ENCODE results near the gene RALGDS.

RALGDS gene

GRCh38 chr9:133059623-133060022 lies 61.4 kb downstream of the RALGDS start:
- H3K9ac ChIP-seq (ENCODE audit: low read length) = no peak overlapping the region
- H3K36me3 ChIP-seq (ENCODE audit: control insufficient read depth, insufficient read depth, low read length) = peaks cover 39% of the 10 kb centered on the region
- H3K4me1 ChIP-seq (ENCODE audit: control insufficient read depth, insufficient read depth, low read length) = peaks cover 30% of the 10 kb centered on the region
- H3K9me3 ChIP-seq (ENCODE audit: control insufficient read depth, insufficient read depth, low read depth, low read length) = no peaks in the 10 kb centered on the region
- H3K27me3 ChIP-seq (ENCODE audit: control insufficient read depth, insufficient read depth, low read length) = no peaks in the 10 kb centered on the region; the same call in 1 of the 2 replicates
- no peak overlapping the region for H3K4me3 ChIP-seq (ENCODE audit: low read depth, low read length)
- no peak overlapping the region for H3K27ac ChIP-seq (ENCODE audit: low read depth, low read length)

DNA sequence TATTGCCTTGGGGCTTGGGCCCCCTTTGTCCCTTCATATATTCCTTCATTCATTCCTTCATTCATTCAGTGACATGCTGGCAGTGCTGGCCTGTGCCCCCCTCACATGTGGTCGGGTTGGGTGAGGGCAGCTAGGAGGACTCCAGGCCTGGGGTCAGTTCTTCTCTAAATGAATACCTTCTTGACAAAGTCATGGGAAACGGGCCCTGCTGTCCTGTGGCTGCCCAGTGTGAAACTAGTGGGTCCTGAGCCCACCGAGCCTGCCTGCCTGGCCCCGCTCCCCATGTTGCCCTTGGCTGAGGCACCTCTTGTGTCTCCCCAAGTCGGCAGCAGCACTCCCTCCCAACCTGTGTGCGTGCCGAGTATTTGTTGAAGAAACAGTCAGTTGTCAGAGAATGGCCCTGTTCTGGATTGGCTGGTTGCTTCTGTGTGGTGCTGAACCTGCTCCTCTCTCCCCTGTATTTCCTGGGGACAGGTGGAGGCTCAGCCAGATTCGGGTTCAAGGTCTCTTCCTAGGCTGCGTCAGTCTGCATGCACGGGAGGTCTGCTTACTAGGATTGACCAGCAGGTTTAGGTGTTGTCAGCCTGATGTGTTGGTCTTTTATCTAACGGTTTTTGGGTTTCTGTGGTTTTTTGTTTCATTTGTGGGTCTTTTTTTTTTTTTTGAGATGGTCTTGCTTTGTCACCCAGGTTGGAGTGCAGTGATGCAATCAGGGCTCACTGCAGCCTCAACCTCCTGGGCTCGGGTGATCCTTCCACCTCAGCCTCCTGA lies 62.3 kb downstream of the RALGDS start:
- Histone ChIP-seq H3K36me3 (ENCODE audit: control insufficient read depth, insufficient read depth, low read length) (peaks cover 48% of the 10 kb centered on the region), H3K4me1 (ENCODE audit: control insufficient read depth, insufficient read depth, low read length) (peaks cover 30% of the 10 kb centered on the region), H3K27me3 (ENCODE audit: control insufficient read depth, insufficient read depth, low read length) (no peaks in the 10 kb centered on the region; the same call in 1 of the 2 replicates), H3K27ac (ENCODE audit: low read depth, low read length) (no peak overlapping the region), H3K4me3 (ENCODE audit: low read depth, low read length) (no peak overlapping the region), H3K9me3 (ENCODE audit: control insufficient read depth, insufficient read depth, low read depth, low read length) (no peaks in the 10 kb centered on the region), H3K9ac (ENCODE audit: low read length) (no peak overlapping the region)

GRCh38 chr9:133058071-133058470 lies 63.0 kb downstream of the RALGDS start:
- peaks cover 55% of the 10 kb centered on the region for H3K36me3 ChIP-seq (ENCODE audit: control insufficient read depth, insufficient read depth, low read length)

DNA sequence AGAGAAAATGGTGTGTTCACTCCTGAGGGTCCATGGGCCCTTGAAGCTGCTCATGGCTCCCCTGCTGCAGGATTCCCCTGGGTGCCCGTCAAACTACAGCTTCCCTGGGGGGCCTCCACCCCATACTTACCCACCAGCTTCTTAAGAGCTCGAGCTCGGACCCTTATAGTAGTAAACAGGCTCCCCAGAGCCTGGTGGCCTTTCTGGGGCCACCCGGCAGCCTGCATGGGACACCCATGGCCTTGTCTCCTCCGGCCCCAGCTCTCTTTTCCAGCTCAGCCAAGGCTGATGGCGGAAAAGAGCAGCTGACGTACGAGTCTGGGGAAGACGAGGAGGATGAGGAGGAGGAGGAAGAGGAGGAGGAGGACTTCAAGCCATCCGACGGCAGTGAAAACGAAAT lies 63.5 kb downstream of the RALGDS start:
- peaks cover 58% of the 10 kb centered on the region for H3K36me3 ChIP-seq (ENCODE audit: control insufficient read depth, insufficient read depth, low read length)
- H3K4me1 ChIP-seq (ENCODE audit: control insufficient read depth, insufficient read depth, low read length) = peaks cover 30% of the 10 kb centered on the region
- H3K9me3 ChIP-seq (ENCODE audit: control insufficient read depth, insufficient read depth, low read depth, low read length) = no peaks in the 10 kb centered on the region
- H3K27me3 ChIP-seq (ENCODE audit: control insufficient read depth, insufficient read depth, low read length) = no peaks in the 10 kb centered on the region; the same call in 1 of the 2 replicates
- no peak overlapping the region for H3K27ac ChIP-seq (ENCODE audit: low read depth, low read length)
- H3K4me3 ChIP-seq (ENCODE audit: low read depth, low read length) = no peak overlapping the region
- no peak overlapping the region for H3K9ac ChIP-seq (ENCODE audit: low read length)

More at GRCh38 chr9:133058071-133058470, 63.0 kb downstream of the RALGDS start:
- Histone ChIP-seq H3K9me3 (ENCODE audit: control insufficient read depth, insufficient read depth, low read depth, low read length) (no peaks in the 10 kb centered on the region), H3K4me3 (ENCODE audit: low read depth, low read length) (no peak overlapping the region), H3K9ac (ENCODE audit: low read length) (no peak overlapping the region), H3K27me3 (ENCODE audit: control insufficient read depth, insufficient read depth, low read length) (no peaks in the 10 kb centered on the region; the same call in 1 of the 2 replicates), H3K4me1 (ENCODE audit: control insufficient read depth, insufficient read depth, low read length) (peaks cover 30% of the 10 kb centered on the region), H3K27ac (ENCODE audit: low read depth, low read length) (no peak overlapping the region)

DNA sequence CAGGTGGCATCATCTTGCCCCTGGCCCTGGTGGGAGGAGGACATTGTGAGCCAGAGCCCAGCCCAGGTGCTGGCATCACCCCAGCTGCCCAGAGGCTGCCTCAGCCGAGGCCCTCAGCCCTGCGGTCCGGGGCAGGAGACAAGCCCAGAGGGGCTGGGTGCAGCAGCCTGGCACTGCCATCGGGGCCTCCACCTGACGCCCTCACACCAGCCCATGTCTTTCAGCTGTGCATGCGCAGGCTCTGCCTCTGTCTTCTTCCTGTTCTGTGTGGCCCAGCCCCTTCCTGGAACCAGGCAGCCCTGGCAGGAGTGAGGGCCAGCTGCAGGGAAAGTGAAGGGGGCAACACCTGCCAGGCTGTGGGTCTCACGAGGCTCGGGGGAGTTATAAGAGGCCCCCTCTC lies 64.0 kb downstream of the RALGDS start:
- no peaks in the 10 kb centered on the region; the same call in 1 of the 2 replicates for H3K27me3 ChIP-seq (ENCODE audit: control insufficient read depth, insufficient read depth, low read length)
- no peak overlapping the region for H3K27ac ChIP-seq (ENCODE audit: low read depth, low read length)
- H3K9ac ChIP-seq (ENCODE audit: low read length) = no peak overlapping the region
- peaks cover 63% of the 10 kb centered on the region for H3K36me3 ChIP-seq (ENCODE audit: control insufficient read depth, insufficient read depth, low read length)
- H3K4me1 ChIP-seq (ENCODE audit: control insufficient read depth, insufficient read depth, low read length) = peaks cover 30% of the 10 kb centered on the region
- no peak overlapping the region for H3K4me3 ChIP-seq (ENCODE audit: low read depth, low read length)
- H3K9me3 ChIP-seq (ENCODE audit: control insufficient read depth, insufficient read depth, low read depth, low read length) = no peaks in the 10 kb centered on the region

DNA sequence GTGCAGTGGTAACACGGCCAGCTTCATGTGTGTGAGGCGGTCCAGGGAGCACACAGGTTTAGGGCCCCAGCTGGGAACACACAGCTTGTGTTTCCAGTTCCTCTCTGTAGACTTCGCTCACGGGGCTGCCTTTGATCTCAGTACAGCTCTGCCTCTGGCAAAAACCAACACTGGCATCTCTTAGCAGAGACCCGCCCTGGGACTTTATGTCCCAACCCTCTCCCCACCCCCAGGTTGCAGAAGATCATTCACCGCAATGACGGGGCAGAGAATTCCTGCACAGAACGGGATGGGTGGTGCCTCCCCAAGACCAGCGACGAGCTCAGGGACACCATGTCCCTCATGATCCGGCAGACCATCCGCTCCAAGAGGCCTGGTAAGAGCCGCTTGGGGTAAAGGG lies 64.5 kb downstream of the RALGDS start:
- Histone ChIP-seq H3K36me3 (ENCODE audit: control insufficient read depth, insufficient read depth, low read length) (peaks cover 68% of the 10 kb centered on the region), H3K27me3 (ENCODE audit: control insufficient read depth, insufficient read depth, low read length) (no peaks in the 10 kb centered on the region; the same call in 1 of the 2 replicates), H3K9me3 (ENCODE audit: control insufficient read depth, insufficient read depth, low read depth, low read length) (no peaks in the 10 kb centered on the region), H3K4me1 (ENCODE audit: control insufficient read depth, insufficient read depth, low read length) (peaks cover 27% of the 10 kb centered on the region), H3K4me3 (ENCODE audit: low read depth, low read length) (no peak overlapping the region), H3K27ac (ENCODE audit: low read depth, low read length) (no peak overlapping the region), H3K9ac (ENCODE audit: low read length) (no peak overlapping the region)

DNA sequence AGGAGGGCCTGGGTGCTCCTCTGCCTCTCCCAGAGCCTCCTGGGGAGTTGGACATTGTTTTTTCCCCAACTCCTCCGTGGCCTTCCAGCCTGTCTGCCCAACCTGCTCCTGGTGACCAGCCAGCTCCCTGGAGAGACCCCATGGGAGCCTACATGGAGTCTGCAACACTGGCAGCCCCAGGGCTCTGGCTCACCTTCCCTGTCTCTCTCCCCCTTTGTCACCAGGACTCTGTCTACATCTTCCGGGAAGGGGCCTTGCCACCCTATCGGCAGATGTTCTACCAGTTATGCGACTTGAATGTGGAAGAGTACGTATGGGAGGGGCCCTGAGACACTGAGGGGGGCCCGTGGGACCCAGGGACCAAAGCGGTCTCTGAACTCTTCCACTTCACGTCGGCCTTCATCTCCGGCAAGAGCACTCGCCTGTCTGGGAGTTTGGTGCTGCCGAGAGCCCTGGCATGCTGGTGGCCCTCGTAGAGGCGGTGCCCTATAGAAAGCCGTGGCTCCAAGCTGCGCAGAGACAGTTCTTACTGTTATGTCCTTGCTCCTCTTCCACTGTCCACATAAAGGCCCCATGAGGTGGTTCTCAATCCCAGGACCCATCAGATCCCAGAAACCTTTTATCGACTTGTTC lies 65.1 kb downstream of the RALGDS start:
- Histone ChIP-seq H3K4me1 (ENCODE audit: control insufficient read depth, insufficient read depth, low read length) (peaks cover 21% of the 10 kb centered on the region), H3K9ac (ENCODE audit: low read length) (no peak overlapping the region), H3K27me3 (ENCODE audit: control insufficient read depth, insufficient read depth, low read length) (no peaks in the 10 kb centered on the region; the same call in 1 of the 2 replicates), H3K27ac (ENCODE audit: low read depth, low read length) (no peak overlapping the region), H3K9me3 (ENCODE audit: control insufficient read depth, insufficient read depth, low read depth, low read length) (no peaks in the 10 kb centered on the region), H3K36me3 (ENCODE audit: control insufficient read depth, insufficient read depth, low read length) (peaks cover 74% of the 10 kb centered on the region), H3K4me3 (ENCODE audit: low read depth, low read length) (no peak overlapping the region)

DNA sequence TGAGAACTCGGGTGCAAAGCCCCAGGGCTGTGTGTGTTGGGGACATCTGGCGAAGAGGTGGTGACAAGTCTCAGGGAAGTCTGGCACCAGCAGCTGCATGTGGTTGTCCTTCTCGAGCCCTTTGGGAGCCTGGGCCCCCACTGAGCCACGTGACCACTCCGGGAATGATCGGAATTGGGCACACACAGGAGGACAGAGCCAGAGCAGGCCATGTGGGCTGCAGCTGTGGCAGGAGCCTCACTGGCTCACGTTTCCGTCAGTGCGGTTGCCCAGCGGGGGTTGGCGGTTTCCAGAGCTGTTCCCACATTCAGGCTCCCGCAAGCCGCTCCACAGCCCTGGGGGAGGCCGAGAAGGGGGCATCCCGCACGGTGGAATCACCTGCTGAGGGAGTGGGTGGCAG lies 66.1 kb downstream of the RALGDS start:
- Histone ChIP-seq H3K4me1 (ENCODE audit: control insufficient read depth, insufficient read depth, low read length) (peaks cover 15% of the 10 kb centered on the region), H3K9me3 (ENCODE audit: control insufficient read depth, insufficient read depth, low read depth, low read length) (no peaks in the 10 kb centered on the region), H3K9ac (ENCODE audit: low read length) (no peak overlapping the region), H3K36me3 (ENCODE audit: control insufficient read depth, insufficient read depth, low read length) (peaks cover 83% of the 10 kb centered on the region), H3K4me3 (ENCODE audit: low read depth, low read length) (no peak overlapping the region), H3K27ac (ENCODE audit: low read depth, low read length) (no peak overlapping the region), H3K27me3 (ENCODE audit: control insufficient read depth, insufficient read depth, low read length) (no peaks in the 10 kb centered on the region; the same call in 1 of the 2 replicates)

- H3K27ac ChIP-seq (ENCODE audit: low read depth, low read length) = no peak overlapping the region
- peaks cover 9% of the 10 kb centered on the region for H3K4me1 ChIP-seq (ENCODE audit: control insufficient read depth, insufficient read depth, low read length)
- H3K27me3 ChIP-seq (ENCODE audit: control insufficient read depth, insufficient read depth, low read length) = no peaks in the 10 kb centered on the region; the same call in 1 of the 2 replicates
- peaks cover 90% of the 10 kb centered on the region for H3K36me3 ChIP-seq (ENCODE audit: control insufficient read depth, insufficient read depth, low read length)
- H3K9ac ChIP-seq (ENCODE audit: low read length) = no peak overlapping the region
- no peaks in the 10 kb centered on the region for H3K9me3 ChIP-seq (ENCODE audit: control insufficient read depth, insufficient read depth, low read depth, low read length)
- H3K4me3 ChIP-seq (ENCODE audit: low read depth, low read length) = no peak overlapping the region
Observed at GRCh38 chr9:133054194-133054890, 66.7 kb downstream of the RALGDS start.

DNA sequence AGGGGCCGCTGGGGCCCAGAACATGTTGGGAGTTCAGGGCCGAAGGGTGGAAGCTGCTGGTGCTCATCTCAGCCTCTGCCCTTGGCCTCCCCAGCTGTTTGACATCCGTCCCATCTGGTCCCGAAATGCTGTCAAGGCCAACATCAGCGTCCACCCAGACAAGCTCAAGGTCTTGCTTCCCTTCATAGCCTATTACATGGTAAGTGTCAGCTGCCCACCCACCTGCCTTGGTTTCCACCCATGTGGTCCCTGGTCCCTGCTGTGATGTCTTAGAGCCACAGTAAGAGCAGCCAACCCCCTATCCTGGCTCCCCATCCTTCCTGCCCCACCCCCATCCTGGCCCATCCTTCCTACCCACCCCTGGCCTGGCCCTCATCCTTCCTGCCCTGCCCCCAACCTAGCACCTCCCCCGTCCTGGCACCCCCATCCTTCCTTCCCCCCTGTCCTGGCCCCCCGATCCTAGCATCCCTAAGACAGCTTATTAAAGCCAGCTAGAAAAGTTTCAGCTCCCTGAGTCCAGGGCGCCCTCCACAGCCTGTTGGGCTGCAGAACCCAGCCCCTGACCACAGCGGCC lies 69.0 kb downstream of the RALGDS start:
- no peaks in the 10 kb centered on the region for H3K27me3 ChIP-seq (ENCODE audit: control insufficient read depth, insufficient read depth, low read length)
- H3K9me3 ChIP-seq (ENCODE audit: control insufficient read depth, insufficient read depth, low read depth, low read length) = no peaks in the 10 kb centered on the region
- H3K9ac ChIP-seq (ENCODE audit: low read length) = no peak overlapping the region
- no peak overlapping the region for H3K27ac ChIP-seq (ENCODE audit: low read depth, low read length)
- peaks cover 90% of the 10 kb centered on the region for H3K36me3 ChIP-seq (ENCODE audit: control insufficient read depth, insufficient read depth, low read length)
- no peaks in the 10 kb centered on the region for H3K4me1 ChIP-seq (ENCODE audit: control insufficient read depth, insufficient read depth, low read length)
- no peak overlapping the region for H3K4me3 ChIP-seq (ENCODE audit: low read depth, low read length)
